Kidney epithelial cell (primary cell): Measurements from ENCODE around the gene GPR146. TPM values are rescaled to one million over a fixed set of nuclear protein-coding genes. Genes with fewer than 3 reads are reported as not detected.

Experiments
- DNase-seq: peaks from one replicate; pipeline ENCODE4 v3.0.0-alpha.2; 2010; ENCODE audit warnings: low read depth
- H3K27me3 ChIP-seq: 2 replicates; pipeline ENCODE4 v1.6.0; 2011; ENCODE audit warnings: low read length; ENCODE audit not compliant: control insufficient read depth, insufficient read depth
- H3K36me3 ChIP-seq: 2 replicates; pipeline ENCODE4 v1.5.1; 2011; ENCODE audit warnings: low read length; ENCODE audit not compliant: control insufficient read depth, insufficient read depth
- H3K4me3 ChIP-seq: 2 replicates; pipeline ENCODE4 v1.5.1; 2011; ENCODE audit warnings: low read depth, mild to moderate bottlenecking, control low read depth, low read length
- total RNA-seq: library from RNA; depleted of rRNA; stranded (reverse); fragments of >200 nt; gene quantifications from 2 replicates; pipeline ENCODE4 v1.2.3, GENCODE V29; 2015
- TF ChIP-seq, protein P1 (sequence below): IDR thresholded peaks from 2 replicates; pipeline ENCODE4 v1.5.1; 2011; ENCODE audit warnings: mild to moderate bottlenecking, moderate library complexity, low read length, control low read depth, inconsistent platforms; ENCODE audit not compliant: insufficient read depth, poor library complexity, severe bottlenecking

The GPR146 gene
- total RNA-seq, 1 donor from 2014 or later, result 0.21 TPM

DNA sequence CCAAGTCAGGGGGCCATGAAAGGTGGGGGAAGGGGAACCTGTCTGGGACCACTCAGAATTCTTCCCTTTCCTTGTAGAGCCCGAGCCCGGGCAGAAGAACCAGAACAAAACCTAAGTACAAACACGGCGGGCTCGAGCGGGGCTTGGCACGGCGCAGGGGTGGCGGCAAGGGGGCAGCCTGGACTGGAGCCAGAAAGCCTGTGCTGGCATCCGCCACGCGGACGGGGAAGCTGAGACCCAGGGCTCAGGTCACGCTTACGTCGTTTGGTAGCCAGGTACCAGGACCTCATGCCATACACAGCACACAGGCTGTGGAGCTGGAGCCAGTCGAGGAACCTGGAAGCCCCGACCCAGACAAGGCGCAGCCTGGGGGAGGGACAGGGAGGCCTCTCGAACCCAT is 37.0 kb downstream of the GPR146 start:
- no peak for DNase-seq
- no peaks in the 10 kb centered on the region for H3K27me3 ChIP-seq
- no peak overlapping the region for H3K4me3 ChIP-seq
- TF ChIP-seq, protein P1, sequence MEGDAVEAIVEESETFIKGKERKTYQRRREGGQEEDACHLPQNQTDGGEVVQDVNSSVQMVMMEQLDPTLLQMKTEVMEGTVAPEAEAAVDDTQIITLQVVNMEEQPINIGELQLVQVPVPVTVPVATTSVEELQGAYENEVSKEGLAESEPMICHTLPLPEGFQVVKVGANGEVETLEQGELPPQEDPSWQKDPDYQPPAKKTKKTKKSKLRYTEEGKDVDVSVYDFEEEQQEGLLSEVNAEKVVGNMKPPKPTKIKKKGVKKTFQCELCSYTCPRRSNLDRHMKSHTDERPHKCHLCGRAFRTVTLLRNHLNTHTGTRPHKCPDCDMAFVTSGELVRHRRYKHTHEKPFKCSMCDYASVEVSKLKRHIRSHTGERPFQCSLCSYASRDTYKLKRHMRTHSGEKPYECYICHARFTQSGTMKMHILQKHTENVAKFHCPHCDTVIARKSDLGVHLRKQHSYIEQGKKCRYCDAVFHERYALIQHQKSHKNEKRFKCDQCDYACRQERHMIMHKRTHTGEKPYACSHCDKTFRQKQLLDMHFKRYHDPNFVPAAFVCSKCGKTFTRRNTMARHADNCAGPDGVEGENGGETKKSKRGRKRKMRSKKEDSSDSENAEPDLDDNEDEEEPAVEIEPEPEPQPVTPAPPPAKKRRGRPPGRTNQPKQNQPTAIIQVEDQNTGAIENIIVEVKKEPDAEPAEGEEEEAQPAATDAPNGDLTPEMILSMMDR, result no peak
- H3K36me3 ChIP-seq, result no peaks in the 10 kb centered on the region

DNA sequence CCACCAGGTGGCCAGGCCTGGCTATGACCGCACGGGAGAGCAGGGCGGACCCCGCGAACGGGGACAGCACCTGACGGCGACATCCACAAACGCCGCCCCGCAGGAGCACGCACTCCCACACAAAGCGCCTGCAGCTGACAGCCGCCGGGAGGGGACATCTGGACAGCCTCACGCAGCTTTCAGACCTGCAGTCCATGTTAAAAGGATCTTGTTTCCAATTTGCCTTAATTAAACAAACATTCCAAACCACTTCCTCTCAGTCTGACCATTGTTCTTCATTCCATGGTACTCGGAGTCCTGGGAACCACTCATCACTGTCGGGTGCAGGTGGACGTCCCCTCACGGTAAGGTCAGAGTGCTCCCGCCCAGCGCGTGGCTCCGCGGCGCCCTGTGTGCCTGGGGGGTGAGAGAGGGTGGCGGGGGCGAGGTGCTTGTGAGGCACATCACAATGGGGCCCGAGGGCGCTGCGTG is 37.6 kb downstream of the GPR146 start:
- Histone ChIP-seq H3K4me3 (no peak overlapping the region), H3K27me3 (no peaks in the 10 kb centered on the region), H3K36me3 (no peaks in the 10 kb centered on the region)
- no peak for DNase-seq
- TF ChIP-seq, protein P1, result no peak

DNA sequence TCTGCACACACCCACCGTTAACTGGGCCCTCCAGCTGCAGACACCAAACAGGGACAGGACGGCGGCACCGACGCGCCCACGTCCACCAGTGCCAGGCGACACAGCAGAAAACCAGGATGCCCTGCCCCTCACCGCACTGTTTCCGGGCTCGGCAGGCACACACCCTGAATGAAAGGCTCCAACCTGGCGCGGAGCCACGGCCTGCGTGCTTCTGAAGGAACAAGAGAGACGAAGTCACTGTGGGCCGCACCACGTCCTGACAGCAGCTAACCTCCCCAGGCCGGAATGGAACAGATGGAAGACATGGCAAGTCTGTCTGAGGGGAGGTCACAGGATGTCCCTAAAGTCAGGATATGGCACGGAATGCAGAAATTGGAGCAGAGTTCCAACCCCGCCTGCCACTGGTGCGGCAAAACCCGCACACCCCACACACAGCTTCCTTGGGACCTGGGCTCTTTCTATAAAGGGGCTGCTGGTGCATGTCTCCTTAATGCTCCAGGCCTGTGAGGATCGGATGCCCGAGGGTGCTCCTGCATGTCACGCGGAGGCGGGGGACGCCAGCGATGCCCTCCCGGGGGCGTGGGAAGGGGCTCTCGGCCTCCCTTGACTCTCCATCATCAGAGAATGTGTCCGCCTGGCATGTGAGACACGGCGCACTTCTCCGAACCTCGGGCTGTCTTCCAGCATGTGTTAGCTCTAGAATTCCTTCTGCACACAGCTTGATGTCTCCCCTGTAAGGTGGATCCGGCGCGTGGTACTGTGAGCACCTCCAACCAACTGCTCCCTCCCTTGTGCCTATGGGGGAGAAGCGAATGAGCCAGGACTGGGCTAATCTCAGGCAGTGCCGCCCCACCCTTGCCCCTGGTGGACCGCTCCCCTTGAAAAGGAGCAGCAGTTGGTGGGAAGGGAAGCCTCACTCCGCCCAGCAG is 39.6 kb downstream of the GPR146 start:
- H3K36me3 ChIP-seq, result no peaks in the 10 kb centered on the region
- TF ChIP-seq, protein P1, result no peak
- no peaks in the 10 kb centered on the region for H3K27me3 ChIP-seq

DNA sequence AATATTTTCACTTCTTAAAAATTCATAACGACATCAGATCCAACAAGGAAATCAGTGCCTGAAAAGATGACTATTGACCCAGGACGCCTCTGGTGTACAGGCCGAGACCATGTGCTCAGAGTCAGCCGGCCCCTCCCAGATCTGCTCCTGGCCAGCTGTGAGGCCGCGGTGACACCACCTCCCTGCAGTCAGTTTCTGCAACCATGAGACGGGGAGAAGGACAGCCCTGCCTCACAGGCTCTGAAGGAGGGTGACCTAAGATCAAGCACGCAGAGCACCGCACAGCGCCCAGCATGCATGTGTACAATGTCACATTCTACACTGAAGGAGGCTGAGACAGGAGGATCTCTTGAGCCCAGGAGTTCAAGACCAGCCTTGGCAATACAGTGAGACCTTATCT is 40.9 kb downstream of the GPR146 start:
- Histone ChIP-seq H3K27me3 (no peaks in the 10 kb centered on the region), H3K4me3 (no peak overlapping the region), H3K36me3 (no peaks in the 10 kb centered on the region)
- no peak for DNase-seq
- TF ChIP-seq, protein P1, result no peak

More for the DNA sequence above, 39.6 kb downstream of the GPR146 start:
- no peak for DNase-seq
- no peak overlapping the region for H3K4me3 ChIP-seq

DNA sequence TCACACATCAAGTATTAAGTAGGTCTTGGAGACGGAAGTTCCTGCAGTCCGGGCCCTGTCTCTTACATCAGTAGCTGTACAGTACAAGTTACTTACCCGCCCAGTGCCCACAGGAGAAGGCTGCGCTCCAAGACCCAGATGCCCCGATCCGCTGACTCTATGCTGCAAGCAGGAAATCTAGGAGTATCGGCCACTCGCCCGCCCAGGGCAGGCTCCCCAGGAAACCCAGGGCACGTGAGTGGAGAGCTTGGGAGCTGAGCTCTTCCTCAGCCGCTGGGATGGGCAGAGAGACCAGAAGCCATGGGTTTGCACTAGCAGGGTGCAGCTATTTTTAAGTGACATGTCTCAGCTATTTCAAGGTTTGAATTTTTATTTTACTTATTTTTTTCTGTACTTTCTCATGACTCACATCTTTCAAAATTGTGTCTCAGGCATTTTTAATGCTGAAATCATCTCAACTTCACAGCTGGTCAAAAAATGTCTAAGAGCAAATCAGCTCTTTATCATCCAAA is 41.6 kb downstream of the GPR146 start:
- Histone ChIP-seq H3K4me3 (no peak overlapping the region), H3K36me3 (no peaks in the 10 kb centered on the region), H3K27me3 (no peaks in the 10 kb centered on the region)
- no peak for DNase-seq
- TF ChIP-seq, protein P1, result no peak
